ENCODE measurements around the gene GID8. TPM values are rescaled to one million over a fixed set of nuclear protein-coding genes. Genes with fewer than 3 reads are reported as not detected.

The GID8 gene
- total and polyA plus RNA-seq, 2 donors (not counting 3 experiments of a cell fraction or from before 2014, with no cell fraction given) = 25.3 to 34.6 TPM

GRCh38 chr20:62984666-62985443 is 46.9 kb downstream of the GID8 start:
- H3K9me1 ChIP-seq (replicated peaks; ENCODE audit: control insufficient read depth, extremely low read depth, insufficient read depth, low read length) = no peaks in the 10 kb centered on the region
- intact Hi-C loops (cut with micrococcal nuclease) = no loop called here
- peaks cover 11% of the 10 kb centered on the region in 2 experiments for H3K27me3 ChIP-seq (ENCODE audit: control insufficient read depth in 2 of 2, insufficient read depth in 2 of 2, low read length in 2 of 2)
- no peaks in the 10 kb centered on the region for H3K9me3 ChIP-seq (replicated peaks; ENCODE audit: control insufficient read depth, insufficient read depth, low read length)
- no peaks in the 10 kb centered on the region for H3K36me3 ChIP-seq (ENCODE audit: control insufficient read depth in 2 of 2, extremely low read depth in 1 of 2, insufficient read depth in 2 of 2, low read length in 2 of 2)
- ChIA-PET CTCF (interaction anchor here (1.0 to 2.2 kb wide), 3 partner anchors 12 to 24 kb away, joined by 3 to 12 read pairs (median 5); no protein-coding TSS in a partner anchor), POLR2A (no interaction called here)
- no peaks in the 10 kb centered on the region for H3K4me1 ChIP-seq (ENCODE audit: control insufficient read depth, extremely low read depth, insufficient read depth, low read length)
- H3K79me2 ChIP-seq (ENCODE audit: control insufficient read depth, insufficient read depth, low read length) = no peaks in the 10 kb centered on the region
- H2AFZ ChIP-seq (ENCODE audit: low read depth, low read length) = no peak overlapping the region
- H3K9ac ChIP-seq (replicated peaks; ENCODE audit: extremely low read depth, insufficient read depth, low read length) = no peak overlapping the region
- FAIRE-seq (no peak), DNase-seq (ENCODE audit: low read depth, low spot score) (no peak)
- no peak overlapping the region for H3K4me3 ChIP-seq (replicated peaks in 1 of 3; ENCODE audit: insufficient read depth in 1 of 3, low read depth in 1 of 3, low read length in 3 of 3)
- dilution Hi-C loops (cut with MboI; ENCODE audit: extremely low pct_ligation_motif_present, low sequenced_read_pairs) = no loop called here
- no TSS peak for BruUV-seq (replicated peaks)
- no peaks in the 10 kb centered on the region for H4K20me1 ChIP-seq (replicated peaks; ENCODE audit: control insufficient read depth, extremely low read depth, insufficient read depth, low read length)
- no peak for TF ChIP-seq MAX (IDR thresholded peaks at IDR 0.05; ENCODE audit: insufficient read depth, insufficient read length)
- TF ChIP-seq FOS (IDR thresholded peaks at IDR 0.05; ENCODE audit: borderline replicate concordance, insufficient read depth, low read length) = no peak
- no peak for TF ChIP-seq POLR2AphosphoS5 (IDR thresholded peaks at IDR 0.05; ENCODE audit: insufficient read depth, low read depth, low read length)
- no peak for TF ChIP-seq POLR2A (IDR thresholded peaks at IDR 0.05; ENCODE audit: low read depth, low read length)
- TF ChIP-seq JUN (IDR thresholded peaks at IDR 0.05; ENCODE audit: borderline replicate concordance, insufficient read depth, insufficient read length, low read depth) = no peak
- TF ChIP-seq EZH2 (IDR thresholded peaks at IDR 0.05; ENCODE audit: borderline replicate concordance, low read depth, low read length, severe bottlenecking) = no peak
- no peak for TF ChIP-seq GATA2 (IDR thresholded peaks at IDR 0.05; ENCODE audit: insufficient read depth, insufficient read length, low read depth, low read length)
- TF ChIP-seq CTCF (IDR thresholded peaks at IDR 0.05; ENCODE audit: extremely low read depth in 1 of 2, insufficient read depth in 1 of 2, low read depth in 1 of 2, low read length in 2 of 2) = no peak
- TF ChIP-seq MYC (IDR thresholded peaks at IDR 0.05; ENCODE audit: low read depth, low read length) = no peak
- H3K4me2 ChIP-seq (ENCODE audit: insufficient read depth, low read length) = no peak overlapping the region
- H3K27ac ChIP-seq (ENCODE audit: insufficient read depth, low read depth, low read length) = no peak overlapping the region
